ENCODE measurements around the gene EPN1.

DNA sequence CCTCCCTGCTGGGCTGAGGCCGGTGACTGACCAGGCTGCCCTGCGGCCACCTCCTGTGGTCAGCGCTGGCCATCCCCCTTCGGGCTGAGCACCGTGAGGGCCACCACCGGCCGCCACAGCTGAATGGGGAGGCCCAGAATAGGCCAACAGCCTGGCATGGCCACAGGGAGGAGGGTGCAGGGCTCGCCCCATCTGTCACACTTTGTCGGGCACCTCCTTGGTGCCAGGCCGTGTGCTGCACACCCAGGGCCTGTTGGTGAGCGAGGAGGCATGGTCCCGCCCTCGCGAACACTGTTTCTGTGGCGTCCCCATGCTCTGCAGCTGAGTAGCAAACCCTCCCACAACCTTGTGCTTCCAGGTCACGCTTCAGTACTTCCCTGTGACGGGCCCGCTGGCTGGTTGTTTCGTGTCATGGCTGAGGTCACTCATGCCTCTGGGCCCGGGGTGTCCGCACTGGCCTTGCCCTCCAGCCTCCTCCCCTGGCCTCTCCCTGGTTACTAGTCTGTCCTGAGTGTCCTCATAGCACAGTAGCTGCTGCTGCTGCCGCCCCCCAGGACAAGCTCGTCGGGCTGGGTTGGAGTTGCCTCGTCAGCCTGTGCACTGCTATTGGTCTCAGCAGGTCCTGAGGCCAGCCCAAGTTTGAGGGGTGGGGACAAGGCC lies 15.2 kb downstream of the EPN1 start:
- TF ChIP-seq, protein P1, sequence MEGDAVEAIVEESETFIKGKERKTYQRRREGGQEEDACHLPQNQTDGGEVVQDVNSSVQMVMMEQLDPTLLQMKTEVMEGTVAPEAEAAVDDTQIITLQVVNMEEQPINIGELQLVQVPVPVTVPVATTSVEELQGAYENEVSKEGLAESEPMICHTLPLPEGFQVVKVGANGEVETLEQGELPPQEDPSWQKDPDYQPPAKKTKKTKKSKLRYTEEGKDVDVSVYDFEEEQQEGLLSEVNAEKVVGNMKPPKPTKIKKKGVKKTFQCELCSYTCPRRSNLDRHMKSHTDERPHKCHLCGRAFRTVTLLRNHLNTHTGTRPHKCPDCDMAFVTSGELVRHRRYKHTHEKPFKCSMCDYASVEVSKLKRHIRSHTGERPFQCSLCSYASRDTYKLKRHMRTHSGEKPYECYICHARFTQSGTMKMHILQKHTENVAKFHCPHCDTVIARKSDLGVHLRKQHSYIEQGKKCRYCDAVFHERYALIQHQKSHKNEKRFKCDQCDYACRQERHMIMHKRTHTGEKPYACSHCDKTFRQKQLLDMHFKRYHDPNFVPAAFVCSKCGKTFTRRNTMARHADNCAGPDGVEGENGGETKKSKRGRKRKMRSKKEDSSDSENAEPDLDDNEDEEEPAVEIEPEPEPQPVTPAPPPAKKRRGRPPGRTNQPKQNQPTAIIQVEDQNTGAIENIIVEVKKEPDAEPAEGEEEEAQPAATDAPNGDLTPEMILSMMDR (IDR thresholded peaks at IDR 0.05; ENCODE audit: low read depth, low read length, missing input control): no peak
- TF ChIP-seq JUND (IDR thresholded peaks at IDR 0.05) (no peak), RAD21 (IDR thresholded peaks at IDR 0.05) (no peak), FOXA1 (IDR thresholded peaks at IDR 0.05) (no peak), REST (IDR thresholded peaks at IDR 0.05) (no peak), RXRA (IDR thresholded peaks at IDR 0.05) (no peak), GABPA (IDR thresholded peaks at IDR 0.05 in 1 of 2, conservative IDR thresholded peaks at IDR 0.05 in 1 of 2) (no peak), TAF1 (conservative IDR thresholded peaks at IDR 0.05) (no peak), SP1 (IDR thresholded peaks at IDR 0.05) (no peak), YY1 (IDR thresholded peaks at IDR 0.05) (no peak)
- TF ChIP-seq, protein P2, sequence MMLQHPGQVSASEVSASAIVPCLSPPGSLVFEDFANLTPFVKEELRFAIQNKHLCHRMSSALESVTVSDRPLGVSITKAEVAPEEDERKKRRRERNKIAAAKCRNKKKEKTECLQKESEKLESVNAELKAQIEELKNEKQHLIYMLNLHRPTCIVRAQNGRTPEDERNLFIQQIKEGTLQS (IDR thresholded peaks at IDR 0.05): no peak

Data from liver (tissue), 3 donors.